ENCODE measurements around the gene PEAK1. TPM values are rescaled to one million over a fixed set of nuclear protein-coding genes. Genes with fewer than 3 reads are reported as not detected.
A peak's percentile ranks its signal among the peaks of the same experiment; 100 is the strongest.

Gene PEAK1
- total RNA-seq, 1 experiment from 2014 or later = 21.2 TPM

GRCh38 chr15:77057685-77058084, 362.2 kb downstream of the PEAK1 start:
- H3K36me3 Mint-ChIP-seq (ENCODE audit: insufficient read depth in 1 of 3, low read depth in 3 of 3) = peaks cover 0 to 8% (median 8%) of the 10 kb centered on the region in 3 experiments; a peak in 4 of 7 replicates

More at GRCh38 chr15:77057685-77058084, 362.2 kb downstream of the PEAK1 start:
- Mint-ChIP-seq H3K4me3 (no peak overlapping the region), H3K27ac (peak overlapping the region in 1 of 3 experiments; percentile 14; a peak in 2 of 7 replicates), H3K27me3 (ENCODE audit: low read depth) (no peaks in the 10 kb centered on the region), H3K9me3 (no peaks in the 10 kb centered on the region), H3K4me1 (peaks cover 39 to 55% of the 10 kb centered on the region in 2 experiments)
- TF ChIP-seq CTCF (conservative IDR thresholded peaks at IDR 0.05) = no peak
- DNase-seq = no peak
- no peaks in the 10 kb centered on the region for H3K9me3 ChIP-seq (ENCODE audit: control insufficient read depth, low read depth, low read length)
- no peak overlapping the region for H2AFZ ChIP-seq (ENCODE audit: low read length)
- no peak overlapping the region for H3K18ac ChIP-seq (ENCODE audit: insufficient read length, low read depth, low read length)
- no peak overlapping the region for H4K8ac ChIP-seq (replicated peaks; ENCODE audit: insufficient read length, low read depth, low read length)
- H2BK20ac ChIP-seq (ENCODE audit: low read depth, low read length, poor library complexity, severe bottlenecking) = no peak overlapping the region
- no peak overlapping the region for H3K14ac ChIP-seq (ENCODE audit: insufficient read depth, low read length)
- H4K5ac ChIP-seq (ENCODE audit: insufficient read length, low read depth, low read length) = no peak overlapping the region
- H3T11ph ChIP-seq (ENCODE audit: low read length) = no peak overlapping the region
- H3K23me2 ChIP-seq (ENCODE audit: insufficient read length, low read depth, low read length, poor library complexity, severe bottlenecking) = no peaks in the 10 kb centered on the region
- no peak overlapping the region for H2BK120ac ChIP-seq (ENCODE audit: low read depth, low read length, poor library complexity, severe bottlenecking)
- 100% methylated on average over 1 of the region's 4 CpGs for WGBS (ENCODE audit: extremely low coverage, insufficient read length, low lambda C conversion rate)
- H2BK12ac ChIP-seq (ENCODE audit: insufficient read length, low read depth, low read length) = no peak overlapping the region
- no peak overlapping the region for H3K9ac ChIP-seq (ENCODE audit: extremely low read depth, insufficient read length, low read length)
- H2BK5ac ChIP-seq (ENCODE audit: insufficient read length, low read length) = no peak overlapping the region
- no peaks in the 10 kb centered on the region for H4K20me1 ChIP-seq (ENCODE audit: control insufficient read depth, insufficient read depth, insufficient read length)
- H3K79me1 ChIP-seq (ENCODE audit: insufficient read depth, low read depth, low read length, poor library complexity, severe bottlenecking) = peaks cover 3% of the 10 kb centered on the region
- H2AK5ac ChIP-seq (ENCODE audit: insufficient read length, low read length) = no peak overlapping the region
- H3K79me2 ChIP-seq (ENCODE audit: insufficient read depth, low read length) = peaks cover 3% of the 10 kb centered on the region; the same call in 1 of the 2 replicates
- peaks cover 2% of the 10 kb centered on the region for H3K4me1 ChIP-seq (ENCODE audit: insufficient read depth, low read length)
- H4K91ac ChIP-seq (ENCODE audit: insufficient read length, low read depth, low read length) = no peak overlapping the region
- H3K27ac ChIP-seq (ENCODE audit: insufficient read length, low read depth, low read length) = no peak overlapping the region
- H3K23ac ChIP-seq (ENCODE audit: insufficient read length, low read depth, low read length) = no peak overlapping the region
- no peak overlapping the region for H3K56ac ChIP-seq (ENCODE audit: insufficient read length, low read depth, low read length)
- no peaks in the 10 kb centered on the region for H3K27me3 ChIP-seq (ENCODE audit: insufficient read depth, low read length)
- no peak overlapping the region for H2BK15ac ChIP-seq (ENCODE audit: low read depth, low read length)
- no peak overlapping the region for H3K4me2 ChIP-seq (ENCODE audit: insufficient read depth, insufficient read length, low read length)
- H3K4ac ChIP-seq (ENCODE audit: low read depth, low read length) = no peak overlapping the region

All from H9 (cell line).